Measurements from ENCODE around the gene LMX1A. TPM values are rescaled to one million over a fixed set of nuclear protein-coding genes. Genes with fewer than 3 reads are reported as not detected.

The LMX1A gene
- total and polyA plus RNA-seq, 2 experiments from 2014 or later: not detected

DNA sequence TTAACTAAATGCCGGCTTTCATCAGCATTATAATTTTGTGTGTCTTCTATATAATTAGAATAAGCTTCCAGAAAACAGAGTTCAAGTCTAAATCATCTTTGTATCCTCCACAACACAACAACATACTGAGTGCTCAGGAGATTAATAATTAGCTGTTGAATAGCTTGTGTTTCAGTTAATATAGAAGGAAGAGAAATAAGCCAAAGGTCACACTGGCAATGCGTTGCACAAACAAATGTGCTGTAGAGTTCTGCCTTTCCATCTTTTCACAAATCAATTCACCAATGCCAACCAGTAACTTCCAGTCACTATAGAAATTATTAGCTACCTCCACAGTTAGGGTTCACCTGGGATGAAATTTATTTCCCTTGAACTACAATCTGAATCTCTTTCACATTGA lies 132.0 kb downstream of the LMX1A start:
- no peaks in the 10 kb centered on the region for H3K9me3 Mint-ChIP-seq
- H3K27me3 ChIP-seq (ENCODE audit: insufficient read depth): no peaks in the 10 kb centered on the region
- ATAC-seq: no peak

More for the DNA sequence above, 132.0 kb downstream of the LMX1A start:
- Mint-ChIP-seq H3K27me3 (ENCODE audit: insufficient read depth, low read depth, poor library complexity) (peaks cover 2% of the 10 kb centered on the region), H3K4me3 (no peak overlapping the region), H3K27ac (no peak overlapping the region), H3K36me3 (ENCODE audit: low read depth) (no peaks in the 10 kb centered on the region), H3K4me1 (peaks cover 56% of the 10 kb centered on the region)
- H3K4me1 ChIP-seq (ENCODE audit: insufficient read depth): peaks cover 26% of the 10 kb centered on the region
- no peak overlapping the region for H3K27ac ChIP-seq (ENCODE audit: low read depth)
- no peaks in the 10 kb centered on the region for H4K20me1 ChIP-seq (replicated peaks; ENCODE audit: insufficient read depth)
- H3K36me3 ChIP-seq (ENCODE audit: insufficient read depth): no peaks in the 10 kb centered on the region
- H3K79me2 ChIP-seq (replicated peaks; ENCODE audit: insufficient read depth): no peaks in the 10 kb centered on the region
- H3K9me2 ChIP-seq (ENCODE audit: insufficient read depth): no peaks in the 10 kb centered on the region
- no peak for DNase-seq (ENCODE audit: low spot score)
- no peaks in the 10 kb centered on the region for H3F3A ChIP-seq (replicated peaks; ENCODE audit: low read depth)
- no peak overlapping the region for H2AFZ ChIP-seq
- no peak overlapping the region for H3K4me2 ChIP-seq
- H3K4me3 ChIP-seq: no peak overlapping the region
- TF ChIP-seq JUNB (IDR thresholded peaks at IDR 0.05; ENCODE audit: unreplicated experiment) (no peak), STAT1 (IDR thresholded peaks at IDR 0.05; ENCODE audit: unreplicated experiment) (no peak), ZNF331 (CRISPR knock-in tag; IDR thresholded peaks at IDR 0.05; ENCODE audit: low read depth) (no peak), POLR2AphosphoS5 (IDR thresholded peaks at IDR 0.05; ENCODE audit: low read depth) (no peak), CREB1 (CRISPR knock-in tag; IDR thresholded peaks at IDR 0.05; ENCODE audit: low read depth) (no peak), EZH2phosphoT487 (IDR thresholded peaks at IDR 0.05; ENCODE audit: unreplicated experiment) (no peak), ZNF114 (CRISPR knock-in tag; IDR thresholded peaks at IDR 0.05) (no peak), EZH2 (IDR thresholded peaks at IDR 0.05; ENCODE audit: low read depth, unreplicated experiment) (no peak), NANOG (IDR thresholded peaks at IDR 0.05; ENCODE audit: borderline replicate concordance) (no peak)
- TF ChIP-seq, protein P1, sequence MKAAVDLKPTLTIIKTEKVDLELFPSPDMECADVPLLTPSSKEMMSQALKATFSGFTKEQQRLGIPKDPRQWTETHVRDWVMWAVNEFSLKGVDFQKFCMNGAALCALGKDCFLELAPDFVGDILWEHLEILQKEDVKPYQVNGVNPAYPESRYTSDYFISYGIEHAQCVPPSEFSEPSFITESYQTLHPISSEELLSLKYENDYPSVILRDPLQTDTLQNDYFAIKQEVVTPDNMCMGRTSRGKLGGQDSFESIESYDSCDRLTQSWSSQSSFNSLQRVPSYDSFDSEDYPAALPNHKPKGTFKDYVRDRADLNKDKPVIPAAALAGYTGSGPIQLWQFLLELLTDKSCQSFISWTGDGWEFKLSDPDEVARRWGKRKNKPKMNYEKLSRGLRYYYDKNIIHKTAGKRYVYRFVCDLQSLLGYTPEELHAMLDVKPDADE (IDR thresholded peaks at IDR 0.05): no peak
- TF ChIP-seq, protein P2, sequence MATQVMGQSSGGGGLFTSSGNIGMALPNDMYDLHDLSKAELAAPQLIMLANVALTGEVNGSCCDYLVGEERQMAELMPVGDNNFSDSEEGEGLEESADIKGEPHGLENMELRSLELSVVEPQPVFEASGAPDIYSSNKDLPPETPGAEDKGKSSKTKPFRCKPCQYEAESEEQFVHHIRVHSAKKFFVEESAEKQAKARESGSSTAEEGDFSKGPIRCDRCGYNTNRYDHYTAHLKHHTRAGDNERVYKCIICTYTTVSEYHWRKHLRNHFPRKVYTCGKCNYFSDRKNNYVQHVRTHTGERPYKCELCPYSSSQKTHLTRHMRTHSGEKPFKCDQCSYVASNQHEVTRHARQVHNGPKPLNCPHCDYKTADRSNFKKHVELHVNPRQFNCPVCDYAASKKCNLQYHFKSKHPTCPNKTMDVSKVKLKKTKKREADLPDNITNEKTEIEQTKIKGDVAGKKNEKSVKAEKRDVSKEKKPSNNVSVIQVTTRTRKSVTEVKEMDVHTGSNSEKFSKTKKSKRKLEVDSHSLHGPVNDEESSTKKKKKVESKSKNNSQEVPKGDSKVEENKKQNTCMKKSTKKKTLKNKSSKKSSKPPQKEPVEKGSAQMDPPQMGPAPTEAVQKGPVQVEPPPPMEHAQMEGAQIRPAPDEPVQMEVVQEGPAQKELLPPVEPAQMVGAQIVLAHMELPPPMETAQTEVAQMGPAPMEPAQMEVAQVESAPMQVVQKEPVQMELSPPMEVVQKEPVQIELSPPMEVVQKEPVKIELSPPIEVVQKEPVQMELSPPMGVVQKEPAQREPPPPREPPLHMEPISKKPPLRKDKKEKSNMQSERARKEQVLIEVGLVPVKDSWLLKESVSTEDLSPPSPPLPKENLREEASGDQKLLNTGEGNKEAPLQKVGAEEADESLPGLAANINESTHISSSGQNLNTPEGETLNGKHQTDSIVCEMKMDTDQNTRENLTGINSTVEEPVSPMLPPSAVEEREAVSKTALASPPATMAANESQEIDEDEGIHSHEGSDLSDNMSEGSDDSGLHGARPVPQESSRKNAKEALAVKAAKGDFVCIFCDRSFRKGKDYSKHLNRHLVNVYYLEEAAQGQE (IDR thresholded peaks at IDR 0.05; ENCODE audit: unreplicated experiment): no peak
- TF ChIP-seq, protein P3, sequence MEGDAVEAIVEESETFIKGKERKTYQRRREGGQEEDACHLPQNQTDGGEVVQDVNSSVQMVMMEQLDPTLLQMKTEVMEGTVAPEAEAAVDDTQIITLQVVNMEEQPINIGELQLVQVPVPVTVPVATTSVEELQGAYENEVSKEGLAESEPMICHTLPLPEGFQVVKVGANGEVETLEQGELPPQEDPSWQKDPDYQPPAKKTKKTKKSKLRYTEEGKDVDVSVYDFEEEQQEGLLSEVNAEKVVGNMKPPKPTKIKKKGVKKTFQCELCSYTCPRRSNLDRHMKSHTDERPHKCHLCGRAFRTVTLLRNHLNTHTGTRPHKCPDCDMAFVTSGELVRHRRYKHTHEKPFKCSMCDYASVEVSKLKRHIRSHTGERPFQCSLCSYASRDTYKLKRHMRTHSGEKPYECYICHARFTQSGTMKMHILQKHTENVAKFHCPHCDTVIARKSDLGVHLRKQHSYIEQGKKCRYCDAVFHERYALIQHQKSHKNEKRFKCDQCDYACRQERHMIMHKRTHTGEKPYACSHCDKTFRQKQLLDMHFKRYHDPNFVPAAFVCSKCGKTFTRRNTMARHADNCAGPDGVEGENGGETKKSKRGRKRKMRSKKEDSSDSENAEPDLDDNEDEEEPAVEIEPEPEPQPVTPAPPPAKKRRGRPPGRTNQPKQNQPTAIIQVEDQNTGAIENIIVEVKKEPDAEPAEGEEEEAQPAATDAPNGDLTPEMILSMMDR (conservative IDR thresholded peaks at IDR 0.05; ENCODE audit: low read depth in 2 of 2): no peak
- TF ChIP-seq, protein P4, sequence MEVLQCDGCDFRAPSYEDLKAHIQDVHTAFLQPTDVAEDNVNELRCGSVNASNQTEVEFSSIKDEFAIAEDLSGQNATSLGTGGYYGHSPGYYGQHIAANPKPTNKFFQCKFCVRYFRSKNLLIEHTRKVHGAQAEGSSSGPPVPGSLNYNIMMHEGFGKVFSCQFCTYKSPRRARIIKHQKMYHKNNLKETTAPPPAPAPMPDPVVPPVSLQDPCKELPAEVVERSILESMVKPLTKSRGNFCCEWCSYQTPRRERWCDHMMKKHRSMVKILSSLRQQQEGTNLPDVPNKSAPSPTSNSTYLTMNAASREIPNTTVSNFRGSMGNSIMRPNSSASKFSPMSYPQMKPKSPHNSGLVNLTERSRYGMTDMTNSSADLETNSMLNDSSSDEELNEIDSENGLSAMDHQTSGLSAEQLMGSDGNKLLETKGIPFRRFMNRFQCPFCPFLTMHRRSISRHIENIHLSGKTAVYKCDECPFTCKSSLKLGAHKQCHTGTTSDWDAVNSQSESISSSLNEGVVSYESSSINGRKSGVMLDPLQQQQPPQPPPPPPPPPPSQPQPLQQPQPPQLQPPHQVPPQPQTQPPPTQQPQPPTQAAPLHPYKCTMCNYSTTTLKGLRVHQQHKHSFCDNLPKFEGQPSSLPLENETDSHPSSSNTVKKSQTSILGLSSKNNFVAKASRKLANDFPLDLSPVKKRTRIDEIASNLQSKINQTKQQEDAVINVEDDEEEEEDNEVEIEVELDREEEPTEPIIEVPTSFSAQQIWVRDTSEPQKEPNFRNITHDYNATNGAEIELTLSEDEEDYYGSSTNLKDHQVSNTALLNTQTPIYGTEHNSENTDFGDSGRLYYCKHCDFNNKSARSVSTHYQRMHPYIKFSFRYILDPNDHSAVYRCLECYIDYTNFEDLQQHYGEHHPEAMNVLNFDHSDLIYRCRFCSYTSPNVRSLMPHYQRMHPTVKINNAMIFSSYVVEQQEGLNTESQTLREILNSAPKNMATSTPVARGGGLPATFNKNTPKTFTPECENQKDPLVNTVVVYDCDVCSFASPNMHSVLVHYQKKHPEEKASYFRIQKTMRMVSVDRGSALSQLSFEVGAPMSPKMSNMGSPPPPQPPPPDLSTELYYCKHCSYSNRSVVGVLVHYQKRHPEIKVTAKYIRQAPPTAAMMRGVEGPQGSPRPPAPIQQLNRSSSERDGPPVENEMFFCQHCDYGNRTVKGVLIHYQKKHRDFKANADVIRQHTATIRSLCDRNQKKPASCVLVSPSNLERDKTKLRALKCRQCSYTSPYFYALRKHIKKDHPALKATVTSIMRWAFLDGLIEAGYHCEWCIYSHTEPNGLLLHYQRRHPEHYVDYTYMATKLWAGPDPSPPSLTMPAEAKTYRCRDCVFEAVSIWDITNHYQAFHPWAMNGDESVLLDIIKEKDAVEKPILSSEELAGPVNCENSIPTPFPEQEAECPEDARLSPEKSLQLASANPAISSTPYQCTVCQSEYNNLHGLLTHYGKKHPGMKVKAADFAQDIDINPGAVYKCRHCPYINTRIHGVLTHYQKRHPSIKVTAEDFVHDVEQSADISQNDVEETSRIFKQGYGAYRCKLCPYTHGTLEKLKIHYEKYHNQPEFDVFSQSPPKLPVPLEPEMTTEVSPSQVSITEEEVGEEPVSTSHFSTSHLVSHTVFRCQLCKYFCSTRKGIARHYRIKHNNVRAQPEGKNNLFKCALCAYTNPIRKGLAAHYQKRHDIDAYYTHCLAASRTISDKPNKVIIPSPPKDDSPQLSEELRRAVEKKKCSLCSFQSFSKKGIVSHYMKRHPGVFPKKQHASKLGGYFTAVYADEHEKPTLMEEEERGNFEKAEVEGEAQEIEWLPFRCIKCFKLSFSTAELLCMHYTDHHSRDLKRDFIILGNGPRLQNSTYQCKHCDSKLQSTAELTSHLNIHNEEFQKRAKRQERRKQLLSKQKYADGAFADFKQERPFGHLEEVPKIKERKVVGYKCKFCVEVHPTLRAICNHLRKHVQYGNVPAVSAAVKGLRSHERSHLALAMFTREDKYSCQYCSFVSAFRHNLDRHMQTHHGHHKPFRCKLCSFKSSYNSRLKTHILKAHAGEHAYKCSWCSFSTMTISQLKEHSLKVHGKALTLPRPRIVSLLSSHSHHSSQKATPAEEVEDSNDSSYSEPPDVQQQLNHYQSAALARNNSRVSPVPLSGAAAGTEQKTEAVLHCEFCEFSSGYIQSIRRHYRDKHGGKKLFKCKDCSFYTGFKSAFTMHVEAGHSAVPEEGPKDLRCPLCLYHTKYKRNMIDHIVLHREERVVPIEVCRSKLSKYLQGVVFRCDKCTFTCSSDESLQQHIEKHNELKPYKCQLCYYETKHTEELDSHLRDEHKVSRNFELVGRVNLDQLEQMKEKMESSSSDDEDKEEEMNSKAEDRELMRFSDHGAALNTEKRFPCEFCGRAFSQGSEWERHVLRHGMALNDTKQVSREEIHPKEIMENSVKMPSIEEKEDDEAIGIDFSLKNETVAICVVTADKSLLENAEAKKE (CRISPR knock-in tag; IDR thresholded peaks at IDR 0.05): no peak

Measured in GM23338 (cell line).